Keratinocyte (primary cell): ENCODE results near the gene ASB4. TPM values are rescaled to one million over a fixed set of nuclear protein-coding genes. Genes with fewer than 3 reads are reported as not detected.

Source experiments
- DNase-seq: peaks from one replicate; pipeline ENCODE4 v3.0.0-alpha.2; 2011; ENCODE audit warnings: low read depth, missing footprints, low spot score
- FAIRE-seq: peaks from 2 replicates; lab custom pipeline; 2011; peaks lifted over from hg19 to GRCh38; lab: Jason Lieb, UNC
- H2AFZ ChIP-seq: 2 replicates; pipeline ENCODE4 v1.6.0; 2012; ENCODE audit warnings: low read length, control low read depth, inconsistent platforms; ENCODE audit not compliant: control insufficient read depth
- H3K27ac ChIP-seq: 2 replicates; pipeline ENCODE4 v1.5.1; 2011; ENCODE audit warnings: low read length; ENCODE audit not compliant: control insufficient read depth, insufficient read depth
- H3K27me3 ChIP-seq: 3 replicates; pipeline ENCODE4 v1.6.0; 2011; ENCODE audit warnings: low read length; ENCODE audit not compliant: control insufficient read depth, insufficient read depth; ENCODE audit errors: extremely low read depth
- H3K36me3 ChIP-seq, 2 experiments: 2 replicates in 1 of 2; 3 replicates in 1 of 2; pipeline ENCODE4 v1.5.1; 2011; ENCODE audit warnings: low read length in 2 of 2, mild to moderate bottlenecking in 1 of 2; ENCODE audit not compliant: control insufficient read depth in 2 of 2, insufficient read depth in 2 of 2; ENCODE audit errors: extremely low read depth in 1 of 2
- H3K4me1 ChIP-seq: 3 replicates; pipeline ENCODE4 v1.5.1; 2011; ENCODE audit warnings: low read length; ENCODE audit not compliant: control insufficient read depth, insufficient read depth; ENCODE audit errors: extremely low read depth
- H3K4me2 ChIP-seq: 3 replicates; pipeline ENCODE4 v1.6.0; 2011; ENCODE audit warnings: low read depth, low read length; ENCODE audit not compliant: control insufficient read depth, insufficient read depth; ENCODE audit errors: extremely low read depth
- H3K4me3 ChIP-seq, 3 experiments: fragments of 200-600 bp in 1 of 3; sonication (generic) in 1 of 3; 2 replicates in 2 of 3; 3 replicates in 1 of 3; pipeline ENCODE4 v1.5.1; 2011 to 2016; ENCODE audit warnings: low read length in 3 of 3, mild to moderate bottlenecking in 3 of 3, control low read depth in 2 of 3, inconsistent platforms in 1 of 3, low read depth in 1 of 3, mixed read lengths in 1 of 3, mixed run types in 1 of 3, moderate library complexity in 1 of 3; ENCODE audit not compliant: control insufficient read depth in 2 of 3, insufficient read depth in 2 of 3; ENCODE audit errors: extremely low read depth in 1 of 3
- H3K79me2 ChIP-seq: 2 replicates; pipeline ENCODE4 v1.6.0; 2012; ENCODE audit warnings: low read length; ENCODE audit not compliant: control insufficient read depth, insufficient read depth
- H3K9ac ChIP-seq: 3 replicates; pipeline ENCODE4 v1.6.0; 2011; ENCODE audit warnings: low read length; ENCODE audit not compliant: control insufficient read depth, insufficient read depth; ENCODE audit errors: extremely low read depth
- H3K9me1 ChIP-seq: 3 replicates; pipeline ENCODE4 v1.6.0; 2011; ENCODE audit warnings: low read length; ENCODE audit not compliant: control insufficient read depth, insufficient read depth; ENCODE audit errors: extremely low read depth
- H3K9me3 ChIP-seq: 2 replicates; pipeline ENCODE4 v1.5.1; 2012; ENCODE audit warnings: low read depth, low read length; ENCODE audit not compliant: control insufficient read depth
- H4K20me1 ChIP-seq: 3 replicates; pipeline ENCODE4 v1.6.0; 2011; ENCODE audit warnings: low read length; ENCODE audit not compliant: control insufficient read depth, insufficient read depth; ENCODE audit errors: extremely low read depth
- EZH2 ChIP-seq: IDR thresholded peaks from one replicate; pipeline ENCODE4 v1.6.1; 2012; ENCODE audit warnings: inconsistent platforms, mild to moderate bottlenecking, low read length, moderate library complexity
- dilution Hi-C: fragments of 300-500 bp; cut with MboI; formaldehyde crosslinking; loops from one replicate; pipeline ENCODE4 v1.7.0; 2020; ENCODE audit warnings: low sequenced_read_pairs; ENCODE audit not compliant: extremely low pct_ligation_motif_present
- polyA minus RNA-seq, 3 experiments: library from RNA; depleted of rRNA, polyadenylated mRNA; stranded (reverse); fragments of >200 nt; gene quantifications; 1 replicate in 1 of 3; 2 replicates in 1 of 3; 3 replicates in 1 of 3; pipeline ENCODE4 v1.2.3, GENCODE V29; 2011
- polyA plus RNA-seq, 5 experiments: library from polyadenylated mRNA; depleted of rRNA in 3 of 5; stranded (reverse) in 3 of 5; stranded (forward) in 1 of 5; unstranded in 1 of 5; fragments of >200 nt; gene quantifications; 1 replicate in 1 of 5; 2 replicates in 3 of 5; 3 replicates in 1 of 5; pipeline versions ENCODE4 v1.2.1 to v1.2.3, GENCODE V29; 2011 to 2012; ENCODE audit warnings: missing spikeins in 2 of 5, low read depth in 1 of 5, low replicate concordance in 1 of 5
- TF ChIP-seq, protein P1 (sequence below), 3 experiments: IDR thresholded peaks in 1 of 3; conservative IDR thresholded peaks in 1 of 3; optimal IDR thresholded peaks in 1 of 3; 2 replicates in 2 of 3; 3 replicates in 1 of 3; pipeline versions ENCODE3 to v1.5.1; 2011; ENCODE audit warnings: low read length in 3 of 3, mild to moderate bottlenecking in 3 of 3, moderate library complexity in 2 of 3, control low read depth in 1 of 3, inconsistent platforms in 1 of 3; ENCODE audit not compliant: insufficient read depth in 2 of 3; ENCODE audit errors: extremely low read depth in 1 of 3

ASB4 gene, protein sequence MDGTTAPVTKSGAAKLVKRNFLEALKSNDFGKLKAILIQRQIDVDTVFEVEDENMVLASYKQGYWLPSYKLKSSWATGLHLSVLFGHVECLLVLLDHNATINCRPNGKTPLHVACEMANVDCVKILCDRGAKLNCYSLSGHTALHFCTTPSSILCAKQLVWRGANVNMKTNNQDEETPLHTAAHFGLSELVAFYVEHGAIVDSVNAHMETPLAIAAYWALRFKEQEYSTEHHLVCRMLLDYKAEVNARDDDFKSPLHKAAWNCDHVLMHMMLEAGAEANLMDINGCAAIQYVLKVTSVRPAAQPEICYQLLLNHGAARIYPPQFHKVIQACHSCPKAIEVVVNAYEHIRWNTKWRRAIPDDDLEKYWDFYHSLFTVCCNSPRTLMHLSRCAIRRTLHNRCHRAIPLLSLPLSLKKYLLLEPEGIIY
- polyA plus RNA-seq (not detected in 3 replicates), polyA minus RNA-seq (not detected in 3 replicates)
- polyA plus RNA-seq (2011; ENCODE audit: low read depth): not detected
- not detected in 2 replicates for polyA plus RNA-seq (2011; cell fraction: cytosol; rRNA removed)
- polyA plus RNA-seq (2011; cell fraction: nucleus; rRNA removed): not detected in 2 replicates
- polyA plus RNA-seq (2012; ENCODE audit: low replicate concordance): not detected in 2 replicates
- polyA minus RNA-seq (2011; cell fraction: cytosol; rRNA and poly(A)+ RNA removed): not detected
- not detected in 2 replicates for polyA minus RNA-seq (2011; cell fraction: nucleus; rRNA and poly(A)+ RNA removed)

DNA sequence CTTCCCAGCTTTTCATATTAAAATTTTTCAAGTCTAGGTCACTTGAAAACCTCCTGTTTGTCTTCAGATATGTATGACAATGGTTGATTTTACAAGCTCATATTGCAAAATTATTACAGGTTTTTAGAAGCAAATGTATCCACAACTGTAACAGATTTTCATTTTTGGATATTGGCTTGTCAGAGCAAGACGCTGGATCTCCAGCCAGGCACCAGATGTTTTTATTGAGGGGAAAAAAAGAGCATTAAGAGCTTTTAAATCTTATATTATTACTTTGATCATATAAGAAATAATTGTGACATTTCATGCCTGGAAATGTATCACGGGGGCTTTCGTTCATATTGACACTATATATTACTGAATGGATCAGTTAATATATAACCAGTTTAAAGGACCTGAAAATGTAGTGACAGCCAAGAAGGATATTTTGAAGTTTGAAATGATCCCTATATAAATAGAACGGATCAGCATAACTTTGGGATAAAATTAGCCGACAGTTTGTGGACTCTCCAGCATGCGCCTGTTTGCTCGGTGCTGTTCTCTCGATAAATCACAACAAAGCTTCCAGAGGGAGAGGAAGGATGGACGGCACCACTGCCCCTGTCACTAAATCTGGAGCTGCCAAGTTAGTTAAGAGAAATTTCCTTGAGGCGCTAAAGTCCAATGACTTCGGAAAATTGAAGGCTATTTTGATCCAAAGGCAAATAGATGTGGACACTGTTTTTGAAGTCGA lies at the start of gene ASB4:
TSS of gene ASB4 (plus strand) at position 553 of the 733 bp plus-strand sequence. CDS start at position 582, 29 bp downstream.
- H3K27ac ChIP-seq: no peak within 1 kb of the TSS
- H4K20me1 ChIP-seq: no peaks in the 10 kb centered on the region
- dilution Hi-C loops: no loop called here
- H3K4me2 ChIP-seq: no peak within 1 kb of the TSS
- no peak within 1 kb of the TSS for H2AFZ ChIP-seq
- H3K9me1 ChIP-seq: no peaks in the 10 kb centered on the region
- peaks cover 8% of the 10 kb centered on the region for H3K27me3 ChIP-seq
- H3K9ac ChIP-seq: no peak within 1 kb of the TSS
- no peaks in the 10 kb centered on the region for H3K36me3 ChIP-seq
- H3K9me3 ChIP-seq: no peaks in the 10 kb centered on the region
- H3K79me2 ChIP-seq: no peaks in the 10 kb centered on the region
- DNase-seq (no peak), FAIRE-seq (no peak)
- H3K4me1 ChIP-seq: no peaks in the 10 kb centered on the region
- no peak within 1 kb of the TSS for H3K4me3 ChIP-seq
- TF ChIP-seq, protein P1, sequence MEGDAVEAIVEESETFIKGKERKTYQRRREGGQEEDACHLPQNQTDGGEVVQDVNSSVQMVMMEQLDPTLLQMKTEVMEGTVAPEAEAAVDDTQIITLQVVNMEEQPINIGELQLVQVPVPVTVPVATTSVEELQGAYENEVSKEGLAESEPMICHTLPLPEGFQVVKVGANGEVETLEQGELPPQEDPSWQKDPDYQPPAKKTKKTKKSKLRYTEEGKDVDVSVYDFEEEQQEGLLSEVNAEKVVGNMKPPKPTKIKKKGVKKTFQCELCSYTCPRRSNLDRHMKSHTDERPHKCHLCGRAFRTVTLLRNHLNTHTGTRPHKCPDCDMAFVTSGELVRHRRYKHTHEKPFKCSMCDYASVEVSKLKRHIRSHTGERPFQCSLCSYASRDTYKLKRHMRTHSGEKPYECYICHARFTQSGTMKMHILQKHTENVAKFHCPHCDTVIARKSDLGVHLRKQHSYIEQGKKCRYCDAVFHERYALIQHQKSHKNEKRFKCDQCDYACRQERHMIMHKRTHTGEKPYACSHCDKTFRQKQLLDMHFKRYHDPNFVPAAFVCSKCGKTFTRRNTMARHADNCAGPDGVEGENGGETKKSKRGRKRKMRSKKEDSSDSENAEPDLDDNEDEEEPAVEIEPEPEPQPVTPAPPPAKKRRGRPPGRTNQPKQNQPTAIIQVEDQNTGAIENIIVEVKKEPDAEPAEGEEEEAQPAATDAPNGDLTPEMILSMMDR (optimal IDR thresholded peaks at IDR 0.05 in 1 of 3, IDR thresholded peaks at IDR 0.05 in 1 of 3, conservative IDR thresholded peaks at IDR 0.05 in 1 of 3; ENCODE audit: extremely low read depth in 1 of 3, insufficient read depth in 2 of 3, low read length in 3 of 3): no peak
- TF ChIP-seq EZH2: no peak

DNA sequence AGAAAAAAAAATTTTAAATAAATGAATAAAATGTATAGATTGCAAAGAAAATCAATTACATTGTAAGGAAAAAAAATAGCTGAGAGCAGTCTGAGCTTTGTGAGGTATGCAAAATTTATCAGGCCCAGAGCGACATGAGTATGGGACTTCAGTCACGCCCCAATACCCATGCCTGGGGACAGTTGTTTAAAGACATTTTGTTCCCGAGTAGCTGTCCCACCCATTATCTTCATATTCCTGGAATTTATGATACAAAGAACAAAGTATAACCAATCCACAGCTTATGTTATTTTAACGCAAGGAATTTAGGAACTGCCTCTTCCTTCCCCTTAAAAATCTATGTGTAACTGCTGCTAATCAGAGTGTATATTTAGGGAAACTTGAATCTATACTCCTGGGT lies 49.3 kb upstream of the ASB4 start:
- no peak overlapping the region for H2AFZ ChIP-seq
- peaks cover 7% of the 10 kb centered on the region for H3K79me2 ChIP-seq
- peaks cover 0 to 2% of the 10 kb centered on the region in 2 experiments for H3K36me3 ChIP-seq
- no peak overlapping the region for H3K4me2 ChIP-seq
- FAIRE-seq: no peak
- no peak for DNase-seq
- peaks cover 10% of the 10 kb centered on the region for H3K4me1 ChIP-seq
- no peak overlapping the region for H3K4me3 ChIP-seq
- no peaks in the 10 kb centered on the region for H3K27me3 ChIP-seq
- no peaks in the 10 kb centered on the region for H4K20me1 ChIP-seq
- no peaks in the 10 kb centered on the region for H3K9me1 ChIP-seq
- no peak for TF ChIP-seq EZH2
- TF ChIP-seq, protein P1 (optimal IDR thresholded peaks at IDR 0.05 in 1 of 3, IDR thresholded peaks at IDR 0.05 in 1 of 3, conservative IDR thresholded peaks at IDR 0.05 in 1 of 3; ENCODE audit: extremely low read depth in 1 of 3, insufficient read depth in 2 of 3, low read length in 3 of 3): no peak
- no peaks in the 10 kb centered on the region for H3K9me3 ChIP-seq
- H3K9ac ChIP-seq: no peak overlapping the region
- dilution Hi-C loops: no loop called here
- H3K27ac ChIP-seq: no peak overlapping the region
